ENCODE data around the gene CSH1. TPM values are rescaled to one million over a fixed set of nuclear protein-coding genes. Genes with fewer than 3 reads are reported as not detected.

CSH1 gene
- total and polyA plus RNA-seq, 2 donors (not counting 1 experiment from before 2014, with no cell fraction given): not detected

DNA sequence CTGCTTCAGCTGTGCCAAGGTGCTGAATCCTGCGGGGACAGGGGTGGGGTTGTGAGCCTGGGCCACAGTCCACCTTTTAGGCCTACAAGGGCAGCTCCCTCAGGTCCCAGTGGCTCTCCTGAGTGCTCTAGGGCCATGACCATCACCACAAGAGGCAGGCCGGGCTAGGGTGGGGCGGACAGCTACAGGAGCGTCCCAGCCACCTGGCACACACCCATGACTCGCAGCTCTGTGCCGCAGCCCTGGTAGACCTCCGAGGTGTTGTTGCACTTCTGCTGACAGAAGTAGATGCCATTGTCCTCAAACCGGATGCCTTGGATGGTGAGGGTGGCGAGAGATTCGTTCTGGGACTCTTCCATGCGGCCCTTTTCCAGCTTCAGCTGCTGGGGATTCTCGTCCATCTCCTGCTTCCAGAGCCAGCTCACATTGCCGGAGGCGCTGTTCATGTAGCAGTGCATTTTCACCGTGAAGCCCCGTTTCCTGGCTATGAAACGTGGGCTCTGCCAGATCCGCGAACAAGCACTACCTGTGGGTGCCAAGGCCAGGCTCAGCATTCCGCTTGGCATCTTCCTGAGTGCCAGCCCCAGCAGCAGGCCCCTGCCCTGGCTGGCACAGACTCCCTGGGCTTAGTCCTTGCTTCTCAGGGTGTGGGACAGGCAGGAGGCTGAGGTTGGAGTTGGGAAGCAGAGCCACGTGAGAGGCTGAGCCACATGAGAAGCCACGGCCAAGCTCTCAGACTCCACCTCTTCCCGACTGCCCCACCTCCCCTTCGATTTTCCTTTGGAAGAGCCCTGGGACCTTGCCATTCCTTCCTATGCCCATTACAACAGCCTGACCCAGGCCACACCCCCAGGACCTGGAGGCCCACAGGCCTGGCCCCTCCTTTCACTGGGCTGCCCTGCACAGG, 33.7 kb upstream of the CSH1 start:
- intact Hi-C loops (cut with micrococcal nuclease): loop anchor here (5.0 kb wide), 2 partner anchors 92 to 567 kb away; partner anchors contain the start of genes ICAM2 and POLG2
- Histone ChIP-seq H3K27me3 (replicated peaks in 1 of 4; ENCODE audit: control extremely low read depth in 1 of 4, control insufficient read depth in 3 of 4, insufficient read depth in 4 of 4, low read length in 3 of 4) (no peaks in the 10 kb centered on the region), H4K20me1 (ENCODE audit: control insufficient read depth, insufficient read depth, low read length, poor library complexity, severe bottlenecking) (peaks cover 46% of the 10 kb centered on the region), H3K4me3 (ENCODE audit: control extremely low read depth in 1 of 5, extremely low read depth in 1 of 5, insufficient read depth in 1 of 5, low read depth in 2 of 5, low read length in 4 of 5) (peak overlapping the region; percentile 80 to 100 (median 97)), H3K79me2 (ENCODE audit: control insufficient read depth, insufficient read depth, low read length) (peaks cover 74% of the 10 kb centered on the region), H3K36me3 (replicated peaks in 1 of 2; ENCODE audit: control extremely low read depth in 1 of 2, control insufficient read depth in 1 of 2, extremely low read depth in 1 of 2, insufficient read depth in 2 of 2, low read length in 1 of 2) (peaks cover 0 to 51% of the 10 kb centered on the region in 2 experiments), H3K9ac (ENCODE audit: low read length) (peak overlapping the region; percentile 97), H3K27ac (ENCODE audit: low read length in 2 of 2) (peak overlapping the region; percentile 85 to 89), H3K4me2 (replicated peaks; ENCODE audit: low read depth, low read length, poor library complexity, severe bottlenecking) (peak overlapping the region; percentile 97), H2AFZ (ENCODE audit: insufficient read depth, low read depth, low read length, poor library complexity, severe bottlenecking) (no peak overlapping the region), H3K4me1 (ENCODE audit: control insufficient read depth in 2 of 2, insufficient read depth in 2 of 2, low read length in 2 of 2) (peaks cover 73 to 86% of the 10 kb centered on the region in 2 donors), H3K9me3 (ENCODE audit: control extremely low read depth in 1 of 3, control insufficient read depth in 2 of 3, insufficient read depth in 1 of 3, low read length in 2 of 3) (peaks cover 0 to under 1% (median 0%) of the 10 kb centered on the region in 3 donors)
- H3K4me1 Mint-ChIP-seq: peaks cover 88% of the 10 kb centered on the region
- no peaks in the 10 kb centered on the region for H3K9me3 Mint-ChIP-seq (ENCODE audit: insufficient read depth)
- peak overlapping the region; percentile 97 for H3K27ac Mint-ChIP-seq
- 29% methylated on average over 24 of the region's 24 CpGs for WGBS (ENCODE audit: insufficient coverage)
- TF ChIP-seq, protein P1, sequence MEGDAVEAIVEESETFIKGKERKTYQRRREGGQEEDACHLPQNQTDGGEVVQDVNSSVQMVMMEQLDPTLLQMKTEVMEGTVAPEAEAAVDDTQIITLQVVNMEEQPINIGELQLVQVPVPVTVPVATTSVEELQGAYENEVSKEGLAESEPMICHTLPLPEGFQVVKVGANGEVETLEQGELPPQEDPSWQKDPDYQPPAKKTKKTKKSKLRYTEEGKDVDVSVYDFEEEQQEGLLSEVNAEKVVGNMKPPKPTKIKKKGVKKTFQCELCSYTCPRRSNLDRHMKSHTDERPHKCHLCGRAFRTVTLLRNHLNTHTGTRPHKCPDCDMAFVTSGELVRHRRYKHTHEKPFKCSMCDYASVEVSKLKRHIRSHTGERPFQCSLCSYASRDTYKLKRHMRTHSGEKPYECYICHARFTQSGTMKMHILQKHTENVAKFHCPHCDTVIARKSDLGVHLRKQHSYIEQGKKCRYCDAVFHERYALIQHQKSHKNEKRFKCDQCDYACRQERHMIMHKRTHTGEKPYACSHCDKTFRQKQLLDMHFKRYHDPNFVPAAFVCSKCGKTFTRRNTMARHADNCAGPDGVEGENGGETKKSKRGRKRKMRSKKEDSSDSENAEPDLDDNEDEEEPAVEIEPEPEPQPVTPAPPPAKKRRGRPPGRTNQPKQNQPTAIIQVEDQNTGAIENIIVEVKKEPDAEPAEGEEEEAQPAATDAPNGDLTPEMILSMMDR (IDR thresholded peaks at IDR 0.05): no peak
- TF ChIP-seq EZH2 (IDR thresholded peaks at IDR 0.05; ENCODE audit: borderline replicate concordance, insufficient read depth, low read depth, low read length, poor library complexity, severe bottlenecking): no peak
- DNase-seq (no peak), ATAC-seq (ENCODE audit: low read depth) (no peak)
- H3K4me3 Mint-ChIP-seq: peak overlapping the region; percentile 99
- H3K27me3 Mint-ChIP-seq: no peaks in the 10 kb centered on the region
- POLR2A ChIA-PET: interaction anchor here (0.6 to 12.1 kb wide), 7 partner anchors 11 to 220 kb away, joined by 3 to 360 read pairs (median 6); partner anchors contain the start of genes GH1, ICAM2 and PRR29
- CTCF ChIA-PET: interaction anchor here (1.0 to 26.0 kb wide), 8 partner anchors 8 to 203 kb away, joined by 3 to 834 read pairs (median 10); partner anchors contain the start of genes GH1 and ICAM2
